GM19193 (cell line): Measurements from ENCODE around the gene KIF24.

Experiments
- POLR2A ChIP-seq: IDR thresholded peaks from 4 replicates; pipeline ENCODE4 v1.6.1; 2011; ENCODE audit not compliant: insufficient read depth, insufficient read length; ENCODE audit errors: extremely low read depth

The KIF24 gene, protein sequence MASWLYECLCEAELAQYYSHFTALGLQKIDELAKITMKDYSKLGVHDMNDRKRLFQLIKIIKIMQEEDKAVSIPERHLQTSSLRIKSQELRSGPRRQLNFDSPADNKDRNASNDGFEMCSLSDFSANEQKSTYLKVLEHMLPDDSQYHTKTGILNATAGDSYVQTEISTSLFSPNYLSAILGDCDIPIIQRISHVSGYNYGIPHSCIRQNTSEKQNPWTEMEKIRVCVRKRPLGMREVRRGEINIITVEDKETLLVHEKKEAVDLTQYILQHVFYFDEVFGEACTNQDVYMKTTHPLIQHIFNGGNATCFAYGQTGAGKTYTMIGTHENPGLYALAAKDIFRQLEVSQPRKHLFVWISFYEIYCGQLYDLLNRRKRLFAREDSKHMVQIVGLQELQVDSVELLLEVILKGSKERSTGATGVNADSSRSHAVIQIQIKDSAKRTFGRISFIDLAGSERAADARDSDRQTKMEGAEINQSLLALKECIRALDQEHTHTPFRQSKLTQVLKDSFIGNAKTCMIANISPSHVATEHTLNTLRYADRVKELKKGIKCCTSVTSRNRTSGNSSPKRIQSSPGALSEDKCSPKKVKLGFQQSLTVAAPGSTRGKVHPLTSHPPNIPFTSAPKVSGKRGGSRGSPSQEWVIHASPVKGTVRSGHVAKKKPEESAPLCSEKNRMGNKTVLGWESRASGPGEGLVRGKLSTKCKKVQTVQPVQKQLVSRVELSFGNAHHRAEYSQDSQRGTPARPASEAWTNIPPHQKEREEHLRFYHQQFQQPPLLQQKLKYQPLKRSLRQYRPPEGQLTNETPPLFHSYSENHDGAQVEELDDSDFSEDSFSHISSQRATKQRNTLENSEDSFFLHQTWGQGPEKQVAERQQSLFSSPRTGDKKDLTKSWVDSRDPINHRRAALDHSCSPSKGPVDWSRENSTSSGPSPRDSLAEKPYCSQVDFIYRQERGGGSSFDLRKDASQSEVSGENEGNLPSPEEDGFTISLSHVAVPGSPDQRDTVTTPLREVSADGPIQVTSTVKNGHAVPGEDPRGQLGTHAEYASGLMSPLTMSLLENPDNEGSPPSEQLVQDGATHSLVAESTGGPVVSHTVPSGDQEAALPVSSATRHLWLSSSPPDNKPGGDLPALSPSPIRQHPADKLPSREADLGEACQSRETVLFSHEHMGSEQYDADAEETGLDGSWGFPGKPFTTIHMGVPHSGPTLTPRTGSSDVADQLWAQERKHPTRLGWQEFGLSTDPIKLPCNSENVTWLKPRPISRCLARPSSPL (N-terminal part only)

DNA sequence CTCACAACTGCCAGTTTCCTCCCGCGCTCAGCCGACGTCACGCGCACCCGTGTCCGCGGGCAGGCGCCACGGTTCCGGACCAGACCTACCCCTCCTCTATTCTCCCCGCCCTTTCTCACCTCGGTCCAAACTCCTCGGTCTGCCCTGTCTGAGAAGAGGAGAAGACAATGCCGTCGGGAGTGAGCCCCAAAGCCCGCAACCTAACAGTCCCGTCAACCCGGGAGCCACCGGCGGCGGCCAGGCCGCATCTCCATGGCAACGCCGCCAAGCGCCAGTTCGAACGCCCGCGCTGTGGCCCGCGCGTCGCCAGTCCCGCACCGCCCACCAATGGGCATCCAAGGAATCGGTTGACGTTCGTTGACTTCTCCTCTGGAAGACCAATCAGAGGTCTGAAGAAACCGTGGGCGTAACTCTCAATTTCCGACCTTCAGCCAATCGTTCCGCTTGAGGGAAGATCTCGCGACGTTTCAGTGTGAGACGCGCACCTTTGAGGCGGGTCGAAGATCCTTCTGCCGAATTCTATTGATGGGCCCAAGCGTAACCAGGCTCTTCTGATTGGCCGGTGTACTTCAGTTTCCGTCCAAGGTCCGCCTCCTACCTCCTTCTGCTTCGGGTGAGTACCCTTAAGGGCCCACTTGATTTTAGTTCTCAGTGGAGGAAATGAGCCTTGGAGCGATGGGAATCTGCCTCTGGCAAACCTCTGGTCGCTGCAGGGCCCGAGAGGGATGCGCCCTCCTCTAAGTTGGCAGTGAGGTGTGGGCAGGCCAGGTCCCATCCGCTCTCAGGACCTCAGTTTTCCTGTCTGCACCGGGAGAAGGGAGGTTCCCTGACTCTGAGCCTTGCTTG lies at the start of gene KIF24, which contains the start of gene NUDT2:
Gene KIF24 (minus strand): TSS at position 282 of the 846 bp plus-strand sequence. CDS start 17,922 bp downstream, outside the sequence.
Gene NUDT2 (plus strand): TSS at position 583 of the 846 bp plus-strand sequence. CDS start 9,471 bp downstream, outside the sequence.
- peak; percentile 82 for TF ChIP-seq POLR2A

DNA sequence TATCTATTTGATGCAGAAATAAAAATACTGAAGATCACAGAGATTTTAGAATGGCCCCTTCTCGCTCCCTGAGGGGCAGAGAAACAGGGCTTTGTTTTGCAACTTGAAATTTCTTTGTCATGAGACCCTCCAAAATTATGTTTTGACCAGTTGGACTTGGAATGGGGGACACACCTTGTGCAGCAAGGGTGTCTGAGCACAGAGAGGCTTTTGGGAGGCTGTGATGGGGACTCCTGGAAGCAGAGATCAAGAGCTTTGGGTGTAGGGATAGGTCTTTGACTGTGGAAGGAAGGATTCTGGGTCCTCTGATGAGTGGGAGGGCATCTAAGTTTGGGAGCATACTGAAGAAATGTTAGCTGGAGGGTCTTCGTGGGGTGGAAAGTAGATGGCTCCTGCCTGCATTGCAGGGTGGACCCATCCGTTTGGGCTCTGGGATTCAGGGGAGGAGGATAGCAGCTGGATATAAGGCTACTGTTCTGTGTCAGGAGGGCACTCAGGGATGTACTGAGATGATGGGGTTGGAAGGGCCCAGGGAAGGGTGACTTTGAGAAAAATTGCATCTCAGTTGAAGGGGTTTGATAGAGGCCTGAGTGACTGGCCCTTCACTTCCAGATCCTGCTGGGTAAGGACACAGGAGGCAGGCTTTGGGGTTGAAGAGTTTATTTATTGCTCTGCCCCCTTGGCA lies 49.5 kb upstream of the KIF24 start:
- no peak for TF ChIP-seq POLR2A

DNA sequence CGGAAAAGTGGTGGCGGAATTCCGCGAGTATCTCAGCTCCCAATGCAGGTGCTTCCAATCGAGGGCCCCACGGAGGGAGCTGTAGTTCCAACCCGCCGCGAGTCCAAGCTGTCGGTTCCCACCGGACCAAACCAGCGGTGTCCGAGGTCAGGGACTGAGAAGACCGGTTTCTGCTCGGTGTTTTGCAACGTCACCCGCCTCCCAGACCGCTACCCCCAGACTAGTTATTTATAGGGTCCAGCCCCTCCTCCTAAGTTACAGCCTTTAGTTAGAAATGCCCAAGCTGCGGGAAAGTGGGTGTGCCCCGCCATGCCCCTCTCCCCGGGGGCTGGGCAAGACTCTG lies 48.3 kb upstream of the KIF24 start:
- TF ChIP-seq POLR2A: no peak

DNA sequence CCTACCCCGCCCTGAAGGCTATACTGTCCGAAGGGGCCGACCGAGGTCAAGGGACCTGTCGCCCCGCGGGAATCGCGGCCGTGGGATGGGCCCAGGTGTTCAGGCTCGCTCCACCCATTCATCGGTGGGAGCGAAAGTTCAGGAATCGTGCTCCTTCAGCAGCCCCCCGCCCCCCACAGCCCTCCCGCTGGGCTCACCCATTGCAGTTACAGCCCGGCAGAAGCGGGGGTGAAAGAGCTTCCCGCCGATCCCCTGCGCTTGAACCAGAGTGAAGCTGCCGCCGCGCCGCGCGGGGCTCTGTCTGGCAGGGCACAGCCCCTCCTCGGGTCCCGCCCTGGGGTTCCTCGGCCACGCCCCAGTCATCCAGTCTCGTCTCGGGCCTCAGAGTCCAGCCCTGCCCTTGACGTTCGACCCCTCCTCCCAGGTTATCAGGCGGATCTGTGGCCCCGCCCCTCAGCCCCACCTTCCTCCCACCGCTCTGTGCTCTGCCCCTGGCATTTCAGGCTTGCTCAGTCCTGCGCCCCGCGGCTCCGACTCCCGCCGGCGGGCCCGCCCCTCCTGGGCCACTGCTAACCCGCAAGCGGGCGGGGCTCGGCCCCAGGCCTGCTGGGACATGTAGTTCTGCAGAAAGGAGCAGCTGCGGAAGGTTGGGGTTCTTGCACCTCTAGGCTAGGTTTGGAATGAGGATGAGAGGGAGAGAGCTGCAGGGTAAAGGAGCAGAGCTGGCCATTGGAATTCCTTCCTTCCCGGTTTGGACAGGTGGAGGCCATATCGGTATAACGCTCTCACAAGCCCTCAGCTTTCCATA lies 47.7 kb upstream of the KIF24 start, which contains the start of gene MYORG:
Gene MYORG (minus strand): TSS at position 303 of the 808 bp plus-strand sequence. CDS start 3,955 bp downstream, outside the sequence.
- peak; percentile 27 for TF ChIP-seq POLR2A

DNA sequence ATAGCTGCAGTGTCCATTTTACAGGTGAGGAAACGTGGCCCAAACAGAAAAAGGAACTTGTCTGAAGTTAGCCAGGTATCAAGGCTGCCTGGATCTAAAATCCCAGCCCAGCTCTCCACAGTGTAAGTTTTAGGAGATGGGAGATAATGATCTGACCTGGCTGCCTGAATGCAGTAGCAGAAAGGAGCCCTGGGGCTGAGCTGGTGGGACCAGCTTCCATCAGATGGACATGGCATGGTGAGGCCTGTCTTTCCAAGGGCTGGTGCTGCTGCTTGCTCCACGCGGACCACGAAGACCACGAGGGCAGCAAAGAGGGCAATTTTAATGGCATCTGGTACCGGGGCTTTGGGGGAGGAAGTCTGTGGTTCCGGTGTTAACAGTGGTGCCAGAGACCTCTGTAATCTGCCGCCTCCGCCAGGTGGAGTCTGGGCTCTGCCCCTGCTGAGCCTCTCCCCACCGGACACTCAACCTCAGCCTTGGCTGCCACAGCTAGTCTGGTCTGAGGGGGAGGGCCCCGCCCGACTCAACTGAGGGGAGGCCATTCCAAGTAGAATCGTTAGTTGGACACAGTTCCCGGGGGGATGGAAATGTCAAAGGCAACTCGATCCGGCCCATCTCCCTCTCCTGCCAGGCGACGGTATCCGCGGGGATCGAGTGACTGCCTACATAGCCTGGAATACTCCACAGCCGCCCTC lies 47.0 kb upstream of the KIF24 start:
- TF ChIP-seq POLR2A: no peak

DNA sequence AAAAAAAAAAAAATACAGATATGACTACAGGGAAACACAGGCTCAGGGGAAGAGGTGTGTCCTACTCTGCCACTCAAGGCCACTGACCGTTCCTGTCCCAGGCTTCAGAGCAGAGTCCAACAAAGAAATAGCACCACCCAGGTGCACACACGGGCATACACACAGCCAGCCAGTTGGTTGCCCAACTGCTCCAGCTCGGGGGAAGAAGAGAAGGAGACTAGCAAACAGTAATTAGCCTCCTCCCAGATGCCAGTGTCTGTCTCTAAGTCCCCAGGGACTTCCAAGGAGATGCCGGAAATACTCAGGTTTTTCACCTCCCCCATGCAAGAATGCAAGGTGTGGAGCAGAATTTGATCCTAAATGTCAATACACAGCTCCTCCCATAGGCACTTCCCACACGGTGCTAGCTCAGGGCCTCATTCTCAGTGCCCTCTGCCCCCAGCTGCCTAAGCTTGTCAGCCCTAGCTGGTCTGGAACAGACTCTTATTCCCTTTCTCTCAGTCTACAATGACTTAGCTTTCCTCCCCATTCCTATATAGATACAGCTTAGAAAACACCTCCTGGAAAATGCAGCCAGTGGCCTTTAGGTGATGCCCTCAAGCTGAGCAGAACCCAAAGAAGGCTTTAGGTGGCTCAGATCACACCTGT lies 46.0 kb upstream of the KIF24 start:
- TF ChIP-seq POLR2A: no peak

DNA sequence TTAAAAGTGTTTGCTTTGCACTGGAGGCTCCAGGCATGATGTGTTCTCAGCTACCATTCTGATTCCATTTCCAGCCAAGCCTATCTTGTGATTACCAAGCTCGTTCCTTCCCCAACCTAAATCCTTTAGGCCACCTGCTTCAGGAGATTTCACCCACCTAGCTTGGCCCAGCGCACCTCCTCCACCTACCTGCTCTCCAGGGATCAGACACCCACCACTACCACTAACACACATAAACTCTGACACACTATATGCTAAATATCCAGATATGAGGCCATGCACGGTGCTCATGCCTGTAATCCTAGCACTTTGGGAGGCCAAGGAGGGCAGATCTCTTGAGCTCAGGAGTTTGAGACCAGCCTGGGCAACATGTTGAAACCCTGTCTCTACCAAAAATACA lies 45.3 kb upstream of the KIF24 start:
- TF ChIP-seq POLR2A: no peak

DNA sequence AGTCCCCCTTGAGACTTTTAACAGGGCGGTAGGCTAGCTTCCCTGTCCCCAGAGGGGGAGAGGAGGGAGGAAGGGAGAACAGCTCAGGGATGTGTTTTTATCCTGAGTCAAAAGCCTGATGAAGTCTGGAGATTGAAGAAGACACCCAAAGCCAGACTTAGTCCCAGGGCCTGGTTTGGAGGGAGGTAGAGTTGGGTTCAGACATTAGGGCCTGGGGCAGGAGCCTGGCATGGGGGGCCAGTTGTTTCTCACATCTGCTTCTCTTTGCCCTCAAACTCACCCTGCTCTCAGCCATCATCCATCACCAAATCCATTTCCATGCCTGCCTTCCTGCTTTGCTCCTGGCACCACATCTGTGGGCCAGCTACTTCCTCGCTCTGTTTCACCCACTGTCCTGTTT lies 44.7 kb upstream of the KIF24 start:
- no peak for TF ChIP-seq POLR2A

DNA sequence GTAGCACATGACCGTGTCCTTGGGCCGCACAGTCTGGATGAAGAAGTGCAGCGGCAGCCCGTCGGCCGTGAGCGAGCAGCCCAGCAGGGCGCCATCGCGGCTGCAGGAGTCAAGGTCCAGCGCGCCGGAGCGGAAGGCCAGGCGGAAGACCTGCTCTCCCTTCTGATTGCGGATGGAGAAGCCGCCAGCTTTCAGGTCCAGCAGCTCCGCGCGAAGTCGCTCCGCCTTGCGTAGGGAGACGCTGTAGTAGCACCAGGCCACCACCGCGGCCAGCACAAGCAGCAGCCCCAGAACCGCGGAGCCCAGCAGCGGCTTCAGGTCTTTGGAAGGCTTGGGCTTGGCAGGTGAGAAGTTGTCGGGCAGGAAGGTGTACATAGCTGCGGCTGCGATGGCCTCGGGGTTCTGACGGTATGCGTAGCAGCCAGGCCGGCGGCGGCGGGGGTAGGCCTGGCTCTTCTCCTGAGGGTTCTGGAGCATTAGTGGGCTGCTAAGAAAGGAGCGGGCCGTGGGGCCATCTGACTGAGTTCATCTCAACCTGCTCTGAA lies 43.5 kb upstream of the KIF24 start:
- no peak for TF ChIP-seq POLR2A

DNA sequence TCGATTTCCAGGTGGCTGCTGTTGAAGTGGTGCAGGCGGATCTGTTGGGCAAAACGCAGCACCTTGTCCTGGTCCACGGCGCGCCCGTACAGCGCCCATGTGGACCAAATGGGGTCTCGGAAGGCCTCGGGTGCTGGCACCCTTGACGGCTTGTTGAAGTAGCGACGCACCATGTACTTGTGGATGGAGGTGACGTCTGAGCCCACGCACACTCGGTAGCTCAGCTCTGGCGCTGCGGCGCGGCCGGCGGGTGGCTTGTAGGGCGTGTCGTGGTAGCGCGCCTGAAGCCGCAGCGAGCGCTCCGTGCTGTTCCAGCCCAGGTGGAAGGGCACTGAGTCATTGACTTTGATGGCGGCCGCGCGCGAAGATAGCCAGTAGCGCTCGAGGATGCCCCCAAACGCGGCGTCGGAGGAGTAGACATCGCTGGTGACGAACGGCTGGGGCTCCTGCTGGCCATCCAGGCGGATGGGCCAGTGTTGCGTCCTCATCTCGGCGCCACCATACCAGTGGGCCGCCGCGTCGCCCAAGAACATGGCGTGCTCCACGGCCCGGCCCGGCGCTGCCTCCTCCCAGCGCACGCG lies 42.9 kb upstream of the KIF24 start:
- no peak for TF ChIP-seq POLR2A
